GM12864 (cell line): ENCODE results near the gene DLGAP1.

ENCODE experiments used
- DNase-seq: peaks from one replicate; pipeline ENCODE4 v3.0.0-alpha.2; 2011; ENCODE audit warnings: low read depth
- H3K4me3 ChIP-seq: 2 replicates; pipeline ENCODE4 v1.5.1; 2011; ENCODE audit warnings: mild to moderate bottlenecking, low read depth, low read length, control low read depth
- TF ChIP-seq, protein P1 (sequence below): IDR thresholded peaks from 2 replicates; pipeline ENCODE4 v1.5.1; 2011; ENCODE audit warnings: low read depth, mild to moderate bottlenecking, moderate library complexity, low read length, control low read depth, inconsistent platforms; ENCODE audit errors: missing control alignments

Gene DLGAP1

DNA sequence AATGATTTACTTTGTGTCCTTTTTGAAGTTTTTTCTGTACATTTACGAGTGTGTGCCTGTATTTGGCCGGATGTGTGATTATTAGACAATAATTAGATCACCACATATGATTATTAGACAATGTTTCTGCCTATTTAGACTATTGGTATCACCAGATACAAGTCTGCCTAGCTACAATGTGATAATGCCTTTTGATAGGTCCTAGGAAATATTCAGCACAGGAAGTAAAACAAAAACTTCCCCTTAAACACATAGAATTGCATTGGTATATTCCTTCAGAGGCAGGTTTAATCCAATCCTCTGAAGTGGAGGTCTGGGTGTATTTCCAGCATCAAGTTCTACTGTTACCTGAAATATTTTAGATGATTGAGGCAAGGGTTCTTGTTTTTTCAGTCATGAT, 730.0 kb downstream of the DLGAP1 start:
- no peak for DNase-seq
- TF ChIP-seq, protein P1, sequence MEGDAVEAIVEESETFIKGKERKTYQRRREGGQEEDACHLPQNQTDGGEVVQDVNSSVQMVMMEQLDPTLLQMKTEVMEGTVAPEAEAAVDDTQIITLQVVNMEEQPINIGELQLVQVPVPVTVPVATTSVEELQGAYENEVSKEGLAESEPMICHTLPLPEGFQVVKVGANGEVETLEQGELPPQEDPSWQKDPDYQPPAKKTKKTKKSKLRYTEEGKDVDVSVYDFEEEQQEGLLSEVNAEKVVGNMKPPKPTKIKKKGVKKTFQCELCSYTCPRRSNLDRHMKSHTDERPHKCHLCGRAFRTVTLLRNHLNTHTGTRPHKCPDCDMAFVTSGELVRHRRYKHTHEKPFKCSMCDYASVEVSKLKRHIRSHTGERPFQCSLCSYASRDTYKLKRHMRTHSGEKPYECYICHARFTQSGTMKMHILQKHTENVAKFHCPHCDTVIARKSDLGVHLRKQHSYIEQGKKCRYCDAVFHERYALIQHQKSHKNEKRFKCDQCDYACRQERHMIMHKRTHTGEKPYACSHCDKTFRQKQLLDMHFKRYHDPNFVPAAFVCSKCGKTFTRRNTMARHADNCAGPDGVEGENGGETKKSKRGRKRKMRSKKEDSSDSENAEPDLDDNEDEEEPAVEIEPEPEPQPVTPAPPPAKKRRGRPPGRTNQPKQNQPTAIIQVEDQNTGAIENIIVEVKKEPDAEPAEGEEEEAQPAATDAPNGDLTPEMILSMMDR = no peak
- no peak overlapping the region for H3K4me3 ChIP-seq

DNA sequence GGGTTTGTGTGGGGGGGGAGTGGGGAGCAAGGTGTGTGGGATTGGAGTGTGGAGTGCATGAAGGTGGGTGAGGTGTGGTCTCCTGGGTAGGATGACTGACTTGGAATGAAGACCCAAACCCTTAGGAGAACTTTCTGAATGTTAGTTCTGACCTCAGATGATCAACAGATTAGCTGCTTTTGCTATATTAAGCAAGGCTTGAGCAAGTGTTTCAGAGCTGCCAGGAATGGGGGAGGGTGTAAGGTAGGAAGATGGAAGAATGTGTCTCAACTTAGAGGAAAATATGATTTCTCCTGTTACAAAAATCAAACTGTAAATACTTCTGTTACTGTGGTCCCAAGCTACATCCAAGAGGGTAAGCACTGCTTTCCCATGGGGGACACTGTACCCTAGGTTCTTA, 731.6 kb downstream of the DLGAP1 start:
- TF ChIP-seq, protein P1 = no peak
- H3K4me3 ChIP-seq = no peak overlapping the region
- no peak for DNase-seq

- DNase-seq = no peak
- H3K4me3 ChIP-seq = no peak overlapping the region
- TF ChIP-seq, protein P1 = no peak
Measured at GRCh38 chr18:3722649-3723433, 732.3 kb downstream of the DLGAP1 start.

DNA sequence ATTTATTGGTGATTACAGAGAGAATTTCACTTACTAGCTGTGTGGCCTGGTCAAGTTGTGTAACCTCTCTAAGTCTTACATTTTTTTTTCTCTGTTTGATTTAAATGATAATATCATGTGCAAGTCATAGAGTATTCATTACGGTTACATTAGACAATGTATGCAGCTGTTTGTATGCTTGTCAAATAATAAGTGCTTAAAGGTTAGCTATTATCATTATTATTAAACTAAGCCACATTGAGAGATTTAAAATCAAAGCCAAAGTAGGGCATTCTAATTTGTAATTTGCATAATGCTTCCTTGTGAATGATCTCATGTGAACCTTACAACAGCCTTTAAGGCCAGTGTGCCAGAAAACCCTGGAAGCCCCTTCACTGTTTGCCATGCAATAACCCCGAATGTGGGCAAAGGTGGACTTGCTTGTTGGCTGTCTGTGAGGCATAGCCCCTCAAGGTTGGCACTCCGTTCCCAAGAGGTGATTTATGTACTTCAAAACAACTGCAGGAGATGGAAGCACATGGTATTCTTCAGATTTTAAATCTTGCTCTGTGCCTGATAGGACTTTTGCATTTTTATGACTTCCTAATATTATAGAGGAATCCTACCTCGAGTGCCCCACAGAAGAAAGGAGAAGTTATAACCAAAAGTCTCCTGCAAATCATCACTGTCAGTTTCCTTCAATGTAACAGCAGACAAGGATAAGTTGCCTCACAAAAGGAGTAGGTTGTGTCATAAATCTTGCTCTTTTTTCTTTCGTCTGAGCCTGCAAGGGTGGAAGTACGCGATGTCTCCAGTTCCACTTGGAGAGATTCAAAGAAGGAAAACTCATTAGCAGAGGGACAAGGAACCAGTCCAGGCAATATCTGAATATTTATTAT, 733.1 kb downstream of the DLGAP1 start:
- H3K4me3 ChIP-seq = no peak overlapping the region
- DNase-seq = no peak
- TF ChIP-seq, protein P1 = no peak

DNA sequence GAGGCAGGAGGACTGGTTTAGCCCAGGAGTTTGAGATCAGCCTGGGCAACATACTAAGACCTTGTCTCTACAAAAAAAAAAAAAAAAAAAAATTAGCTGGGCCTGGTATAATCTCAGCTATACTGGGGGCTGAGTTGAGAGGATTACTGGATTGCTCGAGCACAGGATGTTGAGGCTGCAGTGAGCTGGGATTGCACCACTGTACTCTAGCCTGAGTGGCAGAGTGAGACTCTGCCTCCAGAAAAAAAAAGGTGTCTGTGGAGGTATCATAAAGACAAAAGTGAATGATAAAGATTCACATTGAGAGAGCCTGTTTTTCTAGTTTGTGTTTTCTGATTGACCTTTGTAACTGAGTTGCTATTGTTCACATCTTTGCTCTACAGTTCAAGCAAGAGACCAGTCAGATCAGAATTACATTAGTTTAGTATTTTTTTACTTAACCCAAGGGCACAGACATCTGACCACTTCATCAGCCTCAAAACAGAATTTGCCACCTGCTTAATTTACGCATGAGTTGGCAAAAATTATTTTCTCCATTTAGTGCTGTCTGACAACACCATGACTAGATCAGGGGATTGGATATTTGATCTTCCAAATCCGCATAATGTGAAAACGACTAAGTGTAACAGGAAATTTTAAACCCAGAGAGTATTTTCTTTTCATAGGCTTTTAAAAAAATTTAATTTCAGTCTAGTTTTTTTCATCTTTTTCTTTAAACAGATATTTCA, 734.1 kb downstream of the DLGAP1 start:
- TF ChIP-seq, protein P1 = no peak
- no peak overlapping the region for H3K4me3 ChIP-seq
- no peak for DNase-seq

DNA sequence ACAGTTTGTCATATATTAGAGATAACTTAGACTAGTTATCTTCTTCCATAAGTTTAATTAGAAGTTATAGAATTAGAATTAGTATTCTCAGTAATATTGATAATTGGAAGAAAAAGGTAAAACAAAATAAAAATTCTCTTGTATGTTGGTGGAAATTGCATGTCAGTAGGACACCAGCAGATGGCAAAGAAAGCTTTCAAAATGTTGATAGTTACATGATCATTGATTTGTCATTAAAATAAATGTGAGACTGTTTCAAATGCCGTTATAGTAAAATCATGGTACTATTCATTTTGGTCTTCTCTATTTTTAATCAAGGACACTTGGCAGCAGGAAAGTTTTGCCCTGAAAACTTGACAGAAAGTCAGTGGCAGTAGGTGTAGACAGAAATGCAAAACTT, 734.9 kb downstream of the DLGAP1 start:
- DNase-seq = no peak
- no peak overlapping the region for H3K4me3 ChIP-seq
- TF ChIP-seq, protein P1 = no peak
